IPS DF 4.7 (cell line): Measurements from ENCODE around the gene TRABD2B.
"Not testable (repeated sequence)": the region's sequence is repeated elsewhere in the genome, so short reads cannot be mapped to it uniquely, and the experiment has no call there.

Source experiments
- DNase-seq: peaks from one replicate; pipeline ENCODE4 v3.0.0-alpha.2; 2013; ENCODE audit warnings: low spot score; ENCODE audit errors: extremely low read depth

TRABD2B gene

DNA sequence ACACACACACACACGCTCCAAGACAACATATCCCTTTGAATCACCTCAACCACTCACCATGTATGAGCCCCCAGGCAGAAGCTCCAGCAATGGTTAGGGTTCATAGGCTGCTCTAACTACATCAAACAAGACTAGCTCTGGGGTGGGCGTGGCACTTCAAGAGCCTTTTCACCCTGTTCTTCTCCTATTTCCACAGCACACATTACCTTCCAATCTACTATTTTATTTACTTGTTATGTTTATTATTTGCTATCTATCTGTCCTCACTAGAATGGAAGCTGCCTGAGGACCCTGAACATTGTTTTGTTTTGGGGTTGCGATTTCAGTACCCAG lies 28.7 kb downstream of the TRABD2B start:
- no peak for DNase-seq

DNA sequence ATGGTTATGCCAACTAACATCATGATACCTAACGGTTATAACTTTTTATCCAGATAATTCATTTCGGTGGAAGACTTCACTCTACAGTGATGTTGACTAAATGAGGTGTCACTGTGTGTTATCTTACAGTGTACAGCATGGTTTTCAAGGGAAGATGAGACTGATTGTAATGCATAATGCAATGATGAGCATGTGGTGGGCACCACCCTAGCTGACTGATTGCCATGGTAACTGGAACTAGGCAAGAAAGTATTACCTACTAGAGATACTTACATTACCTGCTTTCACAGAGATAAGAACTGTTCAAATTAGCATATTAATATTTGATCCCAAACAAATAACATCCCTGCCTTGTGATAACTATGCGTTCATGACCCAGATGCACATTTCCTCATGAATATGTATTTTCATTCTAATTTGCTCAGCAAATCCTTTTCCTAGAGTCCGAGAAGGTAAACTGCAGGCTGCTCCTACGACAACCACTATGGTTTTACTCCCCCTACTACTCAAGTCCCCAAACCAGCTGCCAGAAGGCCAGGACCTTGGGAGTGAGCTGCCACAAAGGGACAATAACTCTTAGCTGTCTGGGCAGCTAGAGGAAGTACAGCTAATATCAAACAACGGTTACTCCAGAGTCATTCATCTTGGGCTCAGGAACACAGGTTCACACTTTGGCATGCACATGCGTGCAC lies 29.2 kb downstream of the TRABD2B start:
- no peak for DNase-seq

DNA sequence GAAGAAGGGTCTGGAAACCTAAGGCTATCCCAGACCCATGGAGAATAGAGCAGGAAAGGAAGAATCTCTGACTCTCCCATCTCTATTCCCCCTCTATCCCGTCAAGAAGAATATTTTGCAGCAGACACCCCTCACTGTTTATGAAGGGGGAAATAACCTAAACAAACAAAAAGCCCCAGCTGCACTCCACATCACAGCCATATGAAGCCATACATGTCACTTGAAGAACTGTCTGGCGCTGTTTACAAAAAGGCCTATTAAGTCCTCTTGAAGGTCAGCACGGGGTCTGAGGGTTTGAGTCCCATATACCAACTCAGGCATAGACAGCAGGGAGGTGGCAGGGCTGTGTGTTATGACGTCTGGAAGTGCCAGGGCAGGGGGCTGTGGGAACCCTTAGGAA lies 31.4 kb downstream of the TRABD2B start:
- no peak for DNase-seq

DNA sequence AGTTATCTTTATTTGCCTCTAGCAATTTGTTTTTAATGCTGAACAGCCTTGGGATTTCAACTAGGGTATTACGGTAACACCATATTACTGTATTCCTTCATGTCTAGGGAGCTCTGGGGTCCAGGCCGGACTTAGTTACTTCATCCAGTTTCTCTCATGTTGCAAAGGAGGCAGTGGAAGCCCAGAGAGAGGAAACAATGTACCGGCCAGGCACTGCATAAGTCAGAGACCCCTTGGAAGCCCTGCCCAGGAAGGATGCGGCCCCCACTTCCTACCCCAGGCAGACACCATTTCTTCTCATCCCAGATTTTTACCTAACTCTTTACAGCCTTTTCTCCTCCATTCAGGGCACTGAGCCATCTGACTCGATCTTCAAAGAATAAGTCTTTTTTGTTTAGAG lies 32.5 kb downstream of the TRABD2B start:
- DNase-seq = no peak

DNA sequence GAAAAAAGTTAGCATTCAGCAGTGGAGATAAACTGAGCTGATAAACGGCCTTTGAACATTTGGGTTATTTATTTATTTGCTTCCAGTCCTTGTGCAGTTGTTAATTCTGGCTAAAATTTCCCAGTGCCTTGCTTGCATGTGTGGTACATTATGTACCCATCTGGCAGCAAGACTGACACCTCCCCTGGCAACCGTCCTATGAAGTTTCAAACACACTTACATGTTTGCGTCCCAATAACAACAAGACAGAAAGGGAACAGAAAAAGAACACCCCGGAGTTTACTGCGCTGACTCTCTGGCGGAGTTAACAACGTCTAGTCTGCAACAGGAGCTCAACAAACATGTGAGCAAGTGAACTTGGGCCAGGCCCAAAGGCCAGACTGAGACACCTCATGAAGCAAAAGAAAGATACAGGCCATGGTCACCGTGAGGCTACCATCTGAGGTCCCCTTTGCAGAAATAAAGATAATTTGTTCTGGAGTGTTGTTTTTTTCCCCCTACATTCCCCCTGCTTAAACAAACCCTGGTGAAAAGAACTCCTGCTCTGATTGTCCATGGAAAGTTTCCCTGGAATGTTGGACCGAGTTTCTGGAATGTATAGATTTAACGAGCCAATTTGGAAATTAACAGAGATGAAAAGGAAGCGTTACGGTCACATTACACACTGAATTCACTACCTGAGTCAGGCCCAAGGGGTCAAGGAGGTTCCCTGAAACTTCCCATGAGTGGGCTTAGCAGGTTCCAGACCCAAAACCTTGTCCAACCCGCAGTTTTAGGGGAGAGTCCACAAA lies 33.4 kb downstream of the TRABD2B start:
- no peak for DNase-seq

DNA sequence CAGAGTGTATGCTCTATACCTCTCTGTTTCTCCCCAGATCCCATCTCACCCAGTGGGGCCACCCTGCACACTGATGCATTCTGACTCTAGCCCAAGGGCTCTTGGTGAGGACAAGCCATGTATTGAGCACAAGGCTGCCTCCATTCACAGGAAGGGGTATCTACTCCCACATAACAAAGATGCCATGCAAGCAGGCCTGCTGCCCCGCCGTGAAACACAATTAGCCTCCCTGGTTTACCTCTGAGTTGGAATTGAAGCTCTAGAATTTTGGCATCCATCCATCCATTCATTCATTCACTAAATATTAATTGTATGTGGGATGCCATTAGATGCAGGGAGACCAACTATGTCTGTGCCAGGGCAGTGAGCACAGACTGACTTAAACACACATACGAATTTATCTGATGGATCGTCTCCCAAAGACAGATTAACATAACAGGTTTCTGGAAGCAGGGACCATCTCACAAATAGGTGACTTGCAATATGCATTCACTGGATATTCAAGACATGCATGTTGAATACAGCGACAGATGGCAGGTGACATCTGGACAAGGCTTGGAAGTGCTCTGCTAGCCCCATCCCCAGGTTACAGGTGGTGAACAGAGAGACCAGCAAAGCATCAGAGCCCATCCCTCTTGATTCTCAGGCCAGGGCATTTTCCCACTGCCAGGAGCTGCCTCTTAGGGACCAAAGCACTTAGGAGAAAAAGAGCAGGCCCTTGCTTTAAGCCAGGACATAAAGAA lies 34.3 kb downstream of the TRABD2B start:
- no peak for DNase-seq

DNA sequence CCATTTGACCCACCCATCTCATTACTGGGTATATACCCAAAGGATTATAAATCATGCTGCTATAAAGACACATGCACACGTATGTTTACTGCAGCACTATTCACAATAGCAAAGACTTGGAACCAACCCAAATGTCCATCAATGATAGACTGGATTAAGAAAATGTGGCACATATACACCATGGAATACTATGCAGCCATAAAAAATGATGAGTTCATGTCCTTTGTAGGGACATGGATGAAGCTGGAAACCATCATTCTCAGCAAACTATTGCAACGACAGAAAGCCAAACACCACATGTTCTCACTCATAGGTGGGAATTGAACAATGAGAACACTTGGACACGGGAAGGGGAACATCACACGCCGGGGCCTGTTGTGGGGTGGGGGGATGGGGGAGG lies 35.4 kb downstream of the TRABD2B start:
- DNase-seq = not testable (repeated sequence)

DNA sequence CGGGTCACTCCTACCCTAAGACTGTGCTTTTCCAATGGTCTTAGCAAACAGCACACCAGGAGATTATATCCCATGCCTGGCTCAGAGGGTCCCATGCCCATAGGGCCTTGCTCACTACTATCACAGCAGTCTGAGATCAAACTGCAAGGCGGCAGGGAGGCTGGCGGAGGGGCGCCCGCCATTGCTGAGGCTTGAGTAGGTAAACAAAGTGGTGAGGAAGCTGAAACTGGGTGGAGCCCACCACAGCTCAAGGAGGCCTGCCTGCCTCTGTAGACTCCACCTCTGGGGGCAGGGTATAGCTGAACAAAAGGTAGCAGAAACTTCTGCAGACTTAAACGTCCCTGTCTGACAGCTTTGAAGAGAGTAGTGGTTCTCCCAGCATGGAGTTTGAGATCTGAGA lies 40.7 kb downstream of the TRABD2B start:
- DNase-seq = not testable (repeated sequence)

DNA sequence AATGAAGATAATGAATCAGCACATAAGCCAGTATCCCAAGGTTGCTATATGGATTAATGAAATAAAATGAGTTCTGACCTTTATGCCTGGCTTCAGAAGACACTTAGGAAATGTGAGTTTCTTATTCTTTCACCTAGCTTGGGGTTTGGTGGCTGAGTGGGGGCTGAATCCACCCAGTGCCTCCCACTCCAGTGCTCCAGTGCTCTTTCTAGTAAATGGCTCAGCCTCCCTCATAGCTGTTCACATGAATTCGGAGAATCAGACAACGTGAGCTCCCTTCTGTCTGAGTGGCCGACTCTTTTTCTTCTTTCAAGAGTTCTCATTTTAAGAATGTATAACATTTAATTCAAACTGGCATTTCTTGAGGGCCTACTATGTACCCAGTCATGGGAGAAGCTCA lies 43.5 kb downstream of the TRABD2B start:
- no peak for DNase-seq

DNA sequence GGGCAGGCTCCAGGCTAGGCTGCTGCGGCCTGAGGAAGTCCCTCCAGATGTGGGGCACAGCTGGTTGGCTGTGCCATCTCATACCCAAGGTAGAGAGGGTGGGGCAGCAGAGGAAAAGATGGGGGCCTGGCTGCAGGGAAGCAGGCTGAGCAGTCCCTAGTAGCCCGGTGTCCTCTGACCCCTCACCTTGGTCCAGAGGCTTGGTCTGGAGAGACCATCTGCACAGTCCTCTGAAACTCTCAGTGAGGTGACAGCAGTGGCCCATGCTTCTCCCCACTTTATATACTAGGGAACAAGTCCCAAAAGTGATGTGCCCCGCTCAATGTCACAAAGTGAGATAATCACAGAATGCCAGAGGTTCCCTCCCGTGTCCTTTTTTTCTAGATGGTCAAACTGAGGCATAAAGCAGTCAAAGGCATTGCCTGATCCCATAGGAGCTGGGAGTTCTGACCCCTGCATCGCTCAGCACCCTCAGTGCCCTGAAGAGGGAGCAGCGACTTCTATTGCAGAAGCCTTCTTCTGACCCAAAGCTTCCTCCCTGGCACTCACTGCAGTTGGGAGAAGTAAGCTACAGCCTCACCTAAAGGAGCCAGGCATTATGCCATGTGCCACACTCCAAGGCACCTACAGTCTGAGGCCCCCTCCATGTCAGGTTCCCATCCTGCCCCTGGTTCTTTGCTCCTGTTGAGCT lies 45.5 kb downstream of the TRABD2B start:
- DNase-seq = no peak

DNA sequence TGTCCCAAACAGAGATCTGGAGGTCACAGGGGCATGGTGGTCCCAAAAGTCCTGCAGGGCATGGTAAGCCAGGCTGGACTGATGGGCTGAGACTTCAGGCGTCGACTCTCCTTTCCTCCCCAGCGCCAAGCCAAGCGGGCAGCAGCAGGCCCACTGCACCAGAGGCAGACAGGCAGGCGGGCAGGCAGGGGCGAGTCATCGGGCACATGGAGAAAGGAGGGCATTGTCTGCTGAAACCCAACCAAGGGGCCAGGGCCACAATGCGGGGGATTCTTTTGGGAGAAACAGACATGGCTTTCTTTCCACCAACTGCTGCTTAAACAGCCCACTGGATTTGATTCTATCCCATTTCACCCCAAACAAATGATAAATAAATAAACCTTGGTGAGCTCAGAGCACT lies 46.2 kb downstream of the TRABD2B start:
- DNase-seq = no peak

DNA sequence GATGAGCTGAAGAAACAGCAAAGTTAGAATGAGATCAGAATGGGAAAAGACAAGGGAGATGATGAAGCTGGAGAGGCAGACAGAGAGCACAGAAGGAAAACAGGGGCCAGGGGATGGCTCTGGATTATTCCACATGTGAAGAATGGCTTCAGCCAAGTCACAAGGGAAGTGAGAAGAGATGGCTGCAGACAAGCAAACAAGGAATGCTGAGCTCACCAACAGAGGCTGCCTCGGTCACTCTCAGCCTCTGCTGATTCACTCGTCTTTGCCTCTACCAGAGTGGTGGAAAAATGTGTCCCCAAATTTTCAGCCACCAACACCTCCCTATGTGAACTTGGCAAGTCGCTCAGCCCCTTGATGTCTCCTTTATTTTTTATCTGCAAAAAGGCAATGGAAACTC lies 46.7 kb downstream of the TRABD2B start:
- no peak for DNase-seq

DNA sequence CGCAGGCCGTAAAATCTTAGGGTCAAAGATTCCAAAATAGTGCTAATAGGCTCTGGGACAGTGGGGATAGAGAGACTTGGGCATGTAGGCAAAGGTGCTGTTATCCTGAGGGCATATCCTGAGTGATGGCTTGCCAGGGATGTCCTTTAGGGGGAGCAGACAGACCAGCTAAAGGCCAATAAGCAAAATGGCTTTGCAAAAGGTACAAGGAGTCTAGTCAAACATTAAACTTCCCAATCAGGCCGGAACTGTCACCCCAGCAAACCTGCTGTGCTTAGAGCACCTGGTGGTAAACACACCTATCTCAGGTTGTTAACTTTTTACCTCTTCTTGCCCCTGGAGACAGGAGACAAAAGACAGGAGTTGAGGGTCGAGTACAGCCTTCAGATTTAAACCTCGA lies 49.1 kb downstream of the TRABD2B start:
- DNase-seq = peak; percentile 30

DNA sequence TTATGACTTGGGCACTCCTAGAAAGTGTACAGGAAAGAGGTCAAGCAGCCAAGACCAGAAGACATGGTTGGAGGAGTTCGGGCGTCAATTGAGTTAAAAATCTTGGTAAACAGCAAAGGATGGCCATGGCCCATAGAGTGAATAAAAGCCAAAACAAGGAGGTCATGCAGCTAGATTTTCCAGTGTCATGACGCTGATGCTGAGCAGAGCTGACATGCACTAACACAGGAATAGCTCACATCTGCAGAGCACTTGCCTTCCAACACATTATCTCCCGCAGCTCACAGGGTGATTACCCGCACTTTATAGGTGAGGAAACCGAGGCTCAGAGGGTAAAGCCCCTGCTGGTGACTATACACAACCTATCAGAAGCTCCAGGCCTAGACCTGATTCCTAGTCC lies 49.7 kb downstream of the TRABD2B start:
- no peak for DNase-seq

DNA sequence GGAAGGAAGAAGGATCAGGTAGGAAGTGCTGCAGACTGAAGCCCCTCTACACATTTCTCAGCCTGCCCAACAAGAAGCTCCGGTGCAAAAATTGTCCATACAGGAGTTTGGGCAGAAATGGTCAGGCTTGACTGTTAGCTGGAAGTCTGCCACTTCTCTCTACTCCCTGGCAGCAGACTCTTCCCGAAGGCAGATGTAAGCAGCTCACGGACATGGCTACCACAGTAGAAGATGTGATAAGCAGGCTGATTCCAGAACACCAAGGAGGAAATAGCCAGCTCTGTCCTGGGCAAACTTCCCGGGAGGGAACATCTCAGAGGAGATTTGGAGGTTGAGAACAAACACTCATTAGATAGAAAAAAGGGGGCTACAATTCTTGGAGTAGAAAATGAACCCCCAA lies 52.6 kb downstream of the TRABD2B start:
- DNase-seq = no peak

DNA sequence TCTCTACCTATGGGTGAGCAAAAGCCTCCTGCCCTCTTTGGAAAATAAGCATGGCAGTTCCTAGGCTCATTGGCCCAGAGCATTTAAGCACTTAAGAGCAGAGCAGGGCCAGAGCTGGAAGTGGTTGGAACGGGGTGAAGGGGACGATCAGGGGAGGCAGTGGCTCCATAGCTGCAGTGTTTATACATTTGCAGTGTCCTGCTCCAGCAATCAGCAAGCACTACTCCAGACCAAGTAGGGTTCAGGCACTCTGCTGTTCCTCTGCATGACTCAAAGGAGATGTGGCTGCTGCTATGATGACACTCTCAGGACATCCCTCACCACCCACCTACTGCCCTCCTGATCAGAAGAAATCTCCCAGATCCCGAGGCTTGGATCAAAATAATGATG lies 55.0 kb downstream of the TRABD2B start:
- DNase-seq = no peak

DNA sequence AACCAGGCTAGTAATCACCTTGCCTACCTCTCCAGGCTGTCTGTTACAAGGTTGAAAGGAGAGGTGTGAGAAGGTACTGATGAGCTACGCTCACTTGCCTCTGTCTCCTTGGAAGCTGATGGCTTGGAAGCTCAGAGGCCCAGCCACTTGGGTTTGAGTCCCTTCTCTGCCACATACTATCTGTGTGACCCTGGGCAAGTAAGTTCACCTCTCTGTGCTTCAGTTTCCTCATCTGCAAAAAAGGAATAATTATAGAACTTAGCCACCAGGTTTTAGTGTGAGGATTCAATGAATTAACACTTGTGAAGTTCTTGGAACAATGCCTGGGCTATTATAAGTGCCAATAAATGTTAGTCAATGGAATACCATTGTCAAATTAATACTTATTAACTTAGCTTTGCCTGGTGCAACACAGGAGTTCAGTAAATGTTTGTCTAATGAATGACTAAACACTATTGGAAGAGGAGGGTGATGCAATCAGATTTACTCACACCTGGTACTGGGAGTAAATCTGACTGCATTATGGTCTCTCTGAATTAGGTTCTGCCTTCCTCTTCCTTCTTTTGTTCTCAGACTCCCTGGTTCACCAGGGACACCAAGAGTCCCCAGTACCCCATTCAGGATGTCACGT lies 55.5 kb downstream of the TRABD2B start:
- DNase-seq = no peak

DNA sequence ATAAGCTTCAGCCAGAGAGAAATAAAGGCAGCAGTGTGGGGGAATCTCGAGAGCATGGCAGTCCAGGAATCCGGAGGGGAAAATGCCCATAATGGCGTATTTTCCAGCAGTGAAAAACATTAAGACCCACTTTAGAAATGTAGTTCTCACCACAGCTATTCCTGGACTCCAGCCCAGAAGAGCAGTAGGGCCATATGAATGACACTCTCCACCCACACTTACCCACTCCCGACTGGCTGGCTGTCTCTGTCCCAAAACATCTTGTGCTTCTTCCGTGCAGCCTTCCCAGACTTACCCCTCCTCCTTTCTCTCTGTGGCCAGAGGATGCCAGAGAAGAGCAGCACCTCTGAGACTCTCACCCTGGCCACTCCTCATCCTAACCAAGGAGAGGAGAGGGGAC lies 56.4 kb downstream of the TRABD2B start:
- DNase-seq = no peak

DNA sequence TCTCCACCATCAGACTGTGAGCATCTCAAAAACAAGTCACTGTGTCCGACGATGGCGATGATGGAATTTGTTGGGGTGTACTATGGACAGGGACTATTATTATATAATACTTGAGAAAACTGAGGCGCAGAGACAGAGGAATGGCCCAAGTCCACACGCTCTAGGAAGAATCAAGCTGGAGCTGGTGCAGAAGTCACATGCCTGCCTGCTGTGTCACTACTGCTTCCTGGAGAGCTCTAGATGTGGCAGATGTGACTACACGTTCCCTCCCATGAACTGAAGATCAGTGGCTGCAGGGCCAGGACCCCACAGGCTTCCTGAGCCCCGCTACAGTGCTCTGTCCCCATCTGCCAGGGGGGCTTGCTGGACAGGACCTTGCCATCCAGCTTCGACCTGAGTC lies 56.9 kb downstream of the TRABD2B start:
- no peak for DNase-seq

DNA sequence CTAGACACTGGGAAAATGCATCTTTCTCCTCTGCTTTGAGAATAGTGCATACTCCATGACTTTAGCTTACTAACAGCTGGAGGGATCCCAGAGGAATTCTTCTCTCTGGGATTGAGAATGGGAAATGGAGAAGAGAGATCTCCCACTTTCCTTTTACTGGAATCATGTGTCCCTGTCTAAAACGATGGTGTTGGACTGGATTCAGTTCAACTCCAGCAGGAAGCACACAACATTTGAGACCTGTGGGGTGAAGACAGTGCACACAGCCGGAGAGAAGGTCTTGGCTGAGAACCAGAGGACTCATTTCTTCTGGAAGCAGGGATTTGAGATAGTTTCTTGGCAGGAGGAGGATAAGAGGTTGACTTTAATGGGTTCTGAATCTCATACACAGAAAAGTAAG lies 58.7 kb downstream of the TRABD2B start:
- no peak for DNase-seq

DNA sequence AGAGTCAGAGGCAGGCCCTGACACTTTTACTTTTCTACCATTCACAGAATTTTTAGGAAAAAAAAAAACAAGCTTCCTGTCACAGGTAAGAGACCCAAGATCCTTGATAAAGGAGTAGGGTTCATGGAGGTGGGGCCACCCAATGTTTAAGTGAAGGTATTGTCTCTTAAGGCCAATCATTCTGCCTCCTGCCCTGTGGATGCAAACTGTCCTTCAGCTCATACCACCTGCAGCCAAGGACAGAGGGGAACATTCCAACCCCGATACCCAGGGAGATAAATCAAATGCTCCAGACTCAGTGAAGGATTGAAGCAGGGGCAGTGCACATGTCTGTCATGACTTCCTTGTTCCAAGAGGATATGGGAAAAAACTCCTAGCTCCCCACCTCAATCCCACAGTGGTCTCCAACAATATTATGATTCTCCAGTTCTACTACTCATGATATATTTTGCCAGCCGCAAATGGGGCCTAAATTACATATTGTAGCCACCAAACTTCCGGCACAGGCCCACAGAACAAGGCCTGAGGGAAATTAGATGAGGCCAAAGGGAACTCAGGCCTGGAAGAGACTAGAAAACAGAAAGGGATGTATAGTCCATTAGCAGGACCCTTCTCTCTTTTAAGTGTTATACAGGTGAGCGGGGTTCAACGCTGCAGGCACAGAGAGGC lies 59.5 kb downstream of the TRABD2B start:
- DNase-seq = no peak
